AG04449 (cell line): ENCODE results near the gene ABHD18.

Experiments used
- CTCF ChIA-PET: fragments of 350-600 bp; formaldehyde crosslinking; extraction: SDS; loops from one replicate; lab custom pipeline; 2021; ENCODE audit warnings: antibody characterized with exemption; lab: Yijun Ruan, JAX
- POLR2A ChIA-PET: fragments of 400-600, 350-600 bp; formaldehyde crosslinking; extraction: SDS; loops from one replicate; lab custom pipeline; 2020; ENCODE audit warnings: antibody characterized with exemption, inconsistent platforms; lab: Yijun Ruan, JAX
- DNase-seq: peaks from one replicate; pipeline ENCODE4 v3.0.0-alpha.2; 2010; ENCODE audit warnings: low read depth, low spot score
- H3K4me3 ChIP-seq: 2 replicates; pipeline ENCODE4 v1.5.1; 2011; ENCODE audit warnings: low read depth, mild to moderate bottlenecking, control low read depth, low read length
- TF ChIP-seq, protein P1 (sequence below): IDR thresholded peaks from one replicate; pipeline ENCODE4 v1.5.1; 2011; ENCODE audit warnings: mild to moderate bottlenecking, moderate library complexity, low read length, control low read depth, inconsistent platforms; ENCODE audit not compliant: insufficient read depth; ENCODE audit errors: missing control alignments

Gene ABHD18

DNA sequence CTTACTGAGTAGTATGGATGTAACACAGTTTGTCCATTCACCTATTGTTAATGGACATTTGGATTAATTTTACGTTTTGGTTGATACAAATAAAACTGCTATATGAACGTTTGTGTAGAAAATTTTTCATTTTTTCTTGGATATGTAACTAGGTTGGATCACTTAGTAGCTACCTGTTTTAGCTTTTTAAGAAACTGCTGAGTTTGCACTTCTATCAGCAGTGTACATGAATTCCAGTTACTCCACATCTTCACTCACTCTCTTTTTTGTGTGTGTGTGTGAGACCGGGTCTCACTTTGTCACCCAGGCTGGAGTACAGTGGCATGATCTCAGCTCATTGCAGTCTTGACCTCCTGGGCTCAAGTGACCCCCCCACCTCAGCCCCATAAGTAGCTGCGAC lies 111.3 kb downstream of the ABHD18 start:
- no peak overlapping the region for H3K4me3 ChIP-seq
- POLR2A ChIA-PET = no interaction called here
- TF ChIP-seq, protein P1, sequence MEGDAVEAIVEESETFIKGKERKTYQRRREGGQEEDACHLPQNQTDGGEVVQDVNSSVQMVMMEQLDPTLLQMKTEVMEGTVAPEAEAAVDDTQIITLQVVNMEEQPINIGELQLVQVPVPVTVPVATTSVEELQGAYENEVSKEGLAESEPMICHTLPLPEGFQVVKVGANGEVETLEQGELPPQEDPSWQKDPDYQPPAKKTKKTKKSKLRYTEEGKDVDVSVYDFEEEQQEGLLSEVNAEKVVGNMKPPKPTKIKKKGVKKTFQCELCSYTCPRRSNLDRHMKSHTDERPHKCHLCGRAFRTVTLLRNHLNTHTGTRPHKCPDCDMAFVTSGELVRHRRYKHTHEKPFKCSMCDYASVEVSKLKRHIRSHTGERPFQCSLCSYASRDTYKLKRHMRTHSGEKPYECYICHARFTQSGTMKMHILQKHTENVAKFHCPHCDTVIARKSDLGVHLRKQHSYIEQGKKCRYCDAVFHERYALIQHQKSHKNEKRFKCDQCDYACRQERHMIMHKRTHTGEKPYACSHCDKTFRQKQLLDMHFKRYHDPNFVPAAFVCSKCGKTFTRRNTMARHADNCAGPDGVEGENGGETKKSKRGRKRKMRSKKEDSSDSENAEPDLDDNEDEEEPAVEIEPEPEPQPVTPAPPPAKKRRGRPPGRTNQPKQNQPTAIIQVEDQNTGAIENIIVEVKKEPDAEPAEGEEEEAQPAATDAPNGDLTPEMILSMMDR = no peak
- no peak for DNase-seq
- CTCF ChIA-PET = no interaction called here
